ENCODE measurements around the gene UBXN4.
A peak's percentile ranks its signal among the peaks of the same experiment; 100 is the strongest.

The UBXN4 gene

DNA sequence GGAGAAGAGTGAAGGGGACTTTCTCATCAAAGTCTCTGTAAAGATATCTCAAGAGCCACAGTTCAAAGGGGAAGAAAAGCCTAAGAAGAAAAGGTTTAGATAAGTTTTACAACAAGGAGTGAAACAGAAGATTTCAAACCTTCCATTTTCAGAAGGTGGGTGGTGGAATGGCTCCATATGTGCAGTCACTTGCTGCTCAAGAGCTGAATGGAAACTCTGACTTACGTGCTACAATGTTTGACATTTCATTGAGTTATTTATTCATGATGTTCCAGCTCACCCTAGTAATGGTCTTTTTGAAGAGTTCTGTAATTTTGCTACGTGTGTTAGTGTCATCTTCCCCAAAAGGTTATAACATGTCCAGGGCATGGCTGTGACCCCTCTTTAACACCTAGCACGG, 73.6 kb downstream of the UBXN4 start:
- DNase-seq = no peak

- no peak for DNase-seq
These were observed 75.8 kb downstream of the UBXN4 start for GRCh38 chr2:135817466-135817865.

DNA sequence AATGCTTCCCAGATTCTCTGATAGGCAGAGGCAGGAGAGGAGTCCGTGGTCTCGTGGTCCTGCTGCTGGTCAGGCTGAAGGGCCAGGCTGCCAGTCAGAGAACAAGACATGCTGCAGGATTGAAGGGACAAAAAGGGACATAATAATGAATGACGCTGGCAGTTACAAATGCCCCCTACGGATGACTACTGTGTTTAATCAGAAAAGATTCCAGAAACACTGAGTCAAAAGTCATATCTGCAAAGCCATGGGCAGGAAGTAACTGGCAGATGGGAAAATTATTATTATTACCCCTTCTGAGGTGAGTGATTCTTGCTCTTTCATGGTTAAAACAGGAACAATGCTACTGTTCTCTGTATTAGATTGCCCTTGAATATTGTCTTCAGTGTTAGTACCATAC, 76.3 kb downstream of the UBXN4 start:
- no peak for DNase-seq

GRCh38 chr2:135818937-135819610, 77.4 kb downstream of the UBXN4 start:
- peak; percentile 4 for DNase-seq

DNA sequence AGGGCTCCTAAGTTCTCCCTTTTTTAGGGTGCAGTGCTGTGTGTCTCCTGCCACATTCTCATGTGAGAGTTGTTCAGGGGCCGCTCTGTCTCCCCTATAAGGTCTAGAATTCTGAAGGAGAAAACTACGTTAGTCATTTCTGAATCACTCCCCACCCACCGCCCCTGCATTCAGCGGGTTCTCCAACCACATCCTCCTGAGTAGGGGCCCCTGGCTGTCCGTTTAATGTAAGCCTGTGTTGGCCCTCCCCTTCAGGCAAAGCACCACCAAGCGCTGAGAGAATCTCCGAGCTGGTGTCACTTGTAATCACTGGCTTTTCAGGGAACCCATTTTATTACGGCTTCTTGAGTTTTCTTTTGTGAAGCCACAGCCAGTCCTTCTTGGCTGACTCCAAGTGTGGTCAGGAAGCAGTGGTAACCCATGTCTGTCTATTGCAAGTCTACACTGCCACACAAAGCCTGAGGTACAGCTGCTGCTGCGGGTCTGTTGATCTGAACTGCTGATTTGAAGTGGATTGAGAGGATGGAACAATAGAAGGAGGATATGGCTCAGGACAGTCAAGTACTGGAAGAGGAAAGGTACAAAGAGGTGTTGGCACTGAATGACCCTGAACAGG, 78.5 kb downstream of the UBXN4 start:
- DNase-seq = peak; percentile 30

- no peak for DNase-seq
These were observed 79.5 kb downstream of the UBXN4 start for GRCh38 chr2:135821190-135821589.

- DNase-seq = no peak
These were observed 81.2 kb downstream of the UBXN4 start for GRCh38 chr2:135822855-135823254.

GRCh38 chr2:135825131-135825530, 83.5 kb downstream of the UBXN4 start:
- DNase-seq = no peak

- no peak for DNase-seq
These were observed 84.0 kb downstream of the UBXN4 start for GRCh38 chr2:135825550-135826176.

DNA sequence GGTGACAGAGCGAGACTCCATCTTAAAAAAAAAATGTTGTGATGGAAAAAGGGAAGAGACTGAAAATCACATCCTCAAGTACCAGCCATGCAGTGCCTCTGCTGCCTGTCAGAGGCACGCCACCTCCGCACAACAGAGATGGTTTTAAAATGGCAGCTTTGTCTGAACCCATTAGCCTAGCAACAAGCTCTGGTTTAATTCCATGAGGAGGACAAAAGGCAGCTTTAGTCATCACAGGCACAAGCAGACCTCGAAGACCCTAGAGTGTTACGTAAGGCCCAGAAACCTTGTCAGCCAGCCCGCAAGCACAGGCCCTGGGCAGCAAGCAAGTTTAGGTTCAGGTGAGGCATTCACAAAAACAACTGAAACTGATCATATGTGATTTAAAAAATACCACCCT, 84.9 kb downstream of the UBXN4 start:
- DNase-seq = no peak

DNA sequence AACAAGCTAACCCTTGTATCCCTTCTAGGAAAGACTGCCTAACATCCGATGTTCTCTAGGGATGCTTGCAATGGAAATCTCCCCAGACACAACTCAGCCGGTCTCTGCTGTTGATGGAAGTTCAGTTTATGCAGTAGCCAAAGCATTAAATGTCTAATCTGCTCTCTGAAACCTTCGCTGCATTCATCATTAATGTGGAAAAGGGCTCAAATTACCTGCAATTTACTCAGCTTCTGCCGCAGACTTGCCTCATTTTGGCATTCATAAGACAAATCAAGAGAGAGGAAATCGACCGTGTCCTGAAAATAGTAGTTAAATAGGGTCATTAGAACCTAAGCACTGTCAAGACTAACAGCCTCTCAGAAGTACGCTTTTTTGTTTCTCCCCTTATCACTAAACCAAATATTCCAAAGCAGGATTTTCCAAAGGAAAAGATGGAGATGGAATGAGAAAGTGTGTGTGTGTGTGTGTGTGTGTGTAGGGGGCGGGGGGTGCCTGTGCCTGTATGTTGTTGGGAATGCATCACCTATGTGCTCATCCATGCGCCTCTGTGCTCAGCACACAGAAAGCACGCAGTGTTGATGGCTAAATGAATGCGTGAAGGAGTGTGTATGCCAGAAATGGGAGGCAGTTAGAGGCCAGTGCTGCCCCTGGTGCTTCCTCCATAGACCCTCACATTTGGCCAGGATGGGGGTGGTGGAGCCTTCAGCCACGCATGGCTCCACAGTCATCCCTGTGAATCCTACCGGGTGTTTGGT, 87.9 kb downstream of the UBXN4 start:
- no peak for DNase-seq

GRCh38 chr2:135831180-135831812, 89.6 kb downstream of the UBXN4 start:
- no peak for DNase-seq

- DNase-seq = no peak
These were observed 91.2 kb downstream of the UBXN4 start for GRCh38 chr2:135832891-135833290.

All from CD4-positive, alpha-beta T cell treated with Interleukin-12 subunit alpha and Interleukin-12 subunit beta, for 1 hour (primary cell).